GM23248 (cell line): ENCODE results near the gene ADK. TPM values are rescaled to one million over a fixed set of nuclear protein-coding genes. Genes with fewer than 3 reads are reported as not detected.

ENCODE experiments used
- DNase-seq: peaks from one replicate; pipeline ENCODE4 v3.0.0-alpha.2; 2015
- H2AFZ ChIP-seq: fragments of 200-600 bp; sonication (generic); 2 replicates; pipeline ENCODE4 v1.6.1; 2016; ENCODE audit warnings: antibody characterized with exemption
- H3F3A ChIP-seq: fragments of 200-600 bp; sonication (generic); 2 replicates; pipeline ENCODE4 v1.6.1; 2016; ENCODE audit warnings: mild to moderate bottlenecking, antibody characterized with exemption, mixed run types; ENCODE audit not compliant: insufficient read depth
- H3K27ac ChIP-seq: fragments of 200-600 bp; sonication (generic); 2 replicates; pipeline ENCODE4 v1.5.1; 2016; ENCODE audit warnings: mild to moderate bottlenecking
- H3K27me3 ChIP-seq: fragments of 200-600 bp; sonication (generic); replicated peaks from 2 replicates; pipeline ENCODE4 v1.6.1; 2016; ENCODE audit warnings: mild to moderate bottlenecking; ENCODE audit not compliant: insufficient read depth
- H3K36me3 ChIP-seq: fragments of 200-600 bp; sonication (generic); 2 replicates; pipeline ENCODE4 v1.6.1; 2016; ENCODE audit warnings: low read depth, mild to moderate bottlenecking
- H3K4me1 ChIP-seq: fragments of 200-600 bp; sonication (generic); 2 replicates; pipeline ENCODE4 v1.6.1; 2016; ENCODE audit warnings: mild to moderate bottlenecking; ENCODE audit not compliant: insufficient read depth
- H3K4me2 ChIP-seq: fragments of 200-600 bp; sonication (generic); one replicate; pipeline ENCODE4 v1.6.1; 2016; ENCODE audit warnings: mild to moderate bottlenecking; ENCODE audit not compliant: unreplicated experiment
- H3K4me3 ChIP-seq: fragments of 200-600 bp; sonication (generic); 2 replicates; pipeline ENCODE4 v1.5.1; 2016; ENCODE audit warnings: mild to moderate bottlenecking
- H3K79me2 ChIP-seq: fragments of 200-600 bp; sonication (generic); 2 replicates; pipeline ENCODE4 v1.6.1; 2016; ENCODE audit warnings: mild to moderate bottlenecking; ENCODE audit not compliant: insufficient read depth
- H3K9ac ChIP-seq: fragments of 200-600 bp; sonication (generic); 2 replicates; pipeline ENCODE4 v1.6.1; 2016; ENCODE audit warnings: mild to moderate bottlenecking
- H3K9me2 ChIP-seq: fragments of 200-600 bp; sonication (generic); 2 replicates; pipeline ENCODE4 v1.6.1; 2016; ENCODE audit warnings: mixed run types, mild to moderate bottlenecking, moderate library complexity; ENCODE audit not compliant: insufficient read depth
- H3K9me3 ChIP-seq: fragments of 200-600 bp; sonication (generic); one replicate; pipeline ENCODE4 v1.6.1; 2017; ENCODE audit warnings: low read depth
- H4K20me1 ChIP-seq: fragments of 200-600 bp; sonication (generic); 2 replicates; pipeline ENCODE4 v1.6.0; 2016; ENCODE audit not compliant: insufficient read depth
- EZH2 ChIP-seq: fragments of 200-600 bp; sonication (generic); IDR thresholded peaks from 2 replicates; pipeline ENCODE4 v1.6.1; 2018; ENCODE audit warnings: antibody characterized with exemption, mild to moderate bottlenecking; ENCODE audit not compliant: insufficient read depth, poor library complexity, severe bottlenecking
- EZH2phosphoT487 ChIP-seq: fragments of 200-600 bp; sonication (generic); IDR thresholded peaks from 2 replicates; pipeline ENCODE4 v1.6.1; 2018; ENCODE audit warnings: antibody characterized with exemption, moderate library complexity, mild to moderate bottlenecking, low read depth; ENCODE audit not compliant: insufficient read depth
- WGBS, 2 experiments: methylation state at CpG; one replicate each; pipeline ENCODE4 v1.1.6; 2015 to 2017; ENCODE audit warnings: low lambda C conversion rate in 2 of 2, low coverage in 1 of 2; ENCODE audit errors: missing lambda C conversion rate in 2 of 2; 5-methylcytosine and 5-hydroxymethylcytosine counted together
- in situ Hi-C: fragments of 300-500 bp; cut with MboI; formaldehyde crosslinking; loops from 2 replicates; pipeline ENCODE4 v1.15.0; 2020
- polyA plus RNA-seq: library from polyadenylated mRNA; unstranded; fragments of >200 nt; fragmentation: Nextera tagmentation; extraction: Ambion mirVana; gene quantifications from 2 replicates; pipeline ENCODE4 v1.2.1, GENCODE V29; 2016
- total RNA-seq: library from RNA; depleted of rRNA; stranded (reverse); fragments of >200 nt; shearing (Covaris generic); gene quantifications from 2 replicates; pipeline ENCODE4 v1.2.3, GENCODE V29; 2014

Gene ADK
- total and polyA plus RNA-seq, 2 experiments from 2014 or later = 43.7 to 75.1 TPM

- no peak for DNase-seq
- Histone ChIP-seq H3K4me2 (no peak overlapping the region), H3K4me3 (no peak overlapping the region), H3K79me2 (peaks cover 85% of the 10 kb centered on the region), H3K27me3 (no peaks in the 10 kb centered on the region), H3K4me1 (no peaks in the 10 kb centered on the region), H2AFZ (no peak overlapping the region), H3F3A (peaks cover 55% of the 10 kb centered on the region), H3K9me3 (no peaks in the 10 kb centered on the region), H3K36me3 (peaks cover 88% of the 10 kb centered on the region), H3K9ac (no peak overlapping the region), H3K27ac (no peak overlapping the region), H4K20me1 (0 out of 2 replicates have a peak, but pooled peaks cover 5% of the 10 kb centered on the region), H3K9me2 (no peaks in the 10 kb centered on the region)
- WGBS, 2 experiments = 85 to 87% methylated on average over 4 of the region's 4 CpGs
- TF ChIP-seq EZH2 (no peak), EZH2phosphoT487 (no peak)
- in situ Hi-C loops = no loop called here
Observed at GRCh38 chr10:74107391-74107790, 43.6 kb upstream of the ADK start.

DNA sequence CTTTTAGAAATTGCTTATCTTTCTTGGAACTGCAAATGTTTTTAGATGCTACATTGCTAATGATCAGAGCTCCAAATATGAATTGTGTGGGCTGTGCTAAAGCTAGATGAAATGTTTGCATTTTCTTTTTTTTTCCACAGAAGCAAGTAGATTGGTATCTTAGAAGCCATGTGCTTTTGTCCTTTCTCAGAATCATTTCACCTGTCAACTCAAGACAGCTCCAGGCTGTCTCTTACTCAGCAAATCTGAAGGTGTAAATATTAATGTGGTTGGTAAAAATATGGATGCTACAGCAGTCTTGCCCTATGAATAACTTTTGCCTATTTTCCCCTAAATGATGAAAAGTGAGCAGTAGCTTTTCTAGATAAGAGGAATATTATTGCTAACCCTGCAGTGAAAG is 41.6 kb upstream of the ADK start:
- in situ Hi-C loops = no loop called here
- Histone ChIP-seq H3K27ac (no peak overlapping the region), H4K20me1 (0 out of 2 replicates have a peak, but pooled peaks cover 5% of the 10 kb centered on the region), H3K27me3 (no peaks in the 10 kb centered on the region), H3K4me2 (no peak overlapping the region), H3K9ac (no peak overlapping the region), H3K4me3 (no peak overlapping the region), H3K4me1 (peaks cover 13% of the 10 kb centered on the region), H3F3A (peaks cover 56% of the 10 kb centered on the region), H3K9me3 (no peaks in the 10 kb centered on the region), H3K36me3 (peaks cover 87% of the 10 kb centered on the region), H2AFZ (no peak overlapping the region), H3K9me2 (no peaks in the 10 kb centered on the region), H3K79me2 (peaks cover 98% of the 10 kb centered on the region)
- no peak for DNase-seq
- no peak for TF ChIP-seq EZH2phosphoT487
- no peak for TF ChIP-seq EZH2

- no peak overlapping the region for H3K27ac ChIP-seq
- no peak overlapping the region for H3K4me3 ChIP-seq
- no peak for TF ChIP-seq EZH2
- no peak for TF ChIP-seq EZH2phosphoT487
- peaks cover 13% of the 10 kb centered on the region for H3K4me1 ChIP-seq
- H3K36me3 ChIP-seq = peaks cover 87% of the 10 kb centered on the region
- 13 to 18% methylated on average over 1 of the region's 1 CpG for WGBS, 2 experiments
- in situ Hi-C loops = no loop called here
- H3K79me2 ChIP-seq = peaks cover 98% of the 10 kb centered on the region
- no peak overlapping the region for H3K9ac ChIP-seq
- no peak overlapping the region for H3K4me2 ChIP-seq
- H3K27me3 ChIP-seq = no peaks in the 10 kb centered on the region
- H3K9me2 ChIP-seq = no peaks in the 10 kb centered on the region
- no peaks in the 10 kb centered on the region for H3K9me3 ChIP-seq
- 0 out of 2 replicates have a peak, but pooled peaks cover 5% of the 10 kb centered on the region for H4K20me1 ChIP-seq
- no peak overlapping the region for H2AFZ ChIP-seq
- H3F3A ChIP-seq = peaks cover 55% of the 10 kb centered on the region
- DNase-seq = no peak
Observed at GRCh38 chr10:74110120-74110519, 40.9 kb upstream of the ADK start.

- H4K20me1 ChIP-seq = 0 out of 2 replicates have a peak, but pooled peaks cover 5% of the 10 kb centered on the region
- H3K27me3 ChIP-seq = no peaks in the 10 kb centered on the region
- TF ChIP-seq EZH2phosphoT487 (no peak), EZH2 (no peak)
- H3F3A ChIP-seq = peaks cover 66% of the 10 kb centered on the region
- no peak for DNase-seq
- H3K4me1 ChIP-seq = peaks cover 13% of the 10 kb centered on the region
- peaks cover 87% of the 10 kb centered on the region for H3K36me3 ChIP-seq
- H3K9me3 ChIP-seq = no peaks in the 10 kb centered on the region
- no peak overlapping the region for H3K27ac ChIP-seq
- no peak overlapping the region for H2AFZ ChIP-seq
- H3K9me2 ChIP-seq = no peaks in the 10 kb centered on the region
- H3K79me2 ChIP-seq = peaks cover 95% of the 10 kb centered on the region
- no peak overlapping the region for H3K9ac ChIP-seq
- in situ Hi-C loops = no loop called here
- WGBS, 2 experiments = 97% methylated on average over 14 of the region's 14 CpGs
- no peak overlapping the region for H3K4me2 ChIP-seq
- no peak overlapping the region for H3K4me3 ChIP-seq
Observed at GRCh38 chr10:74111799-74112198, 39.2 kb upstream of the ADK start.

DNA sequence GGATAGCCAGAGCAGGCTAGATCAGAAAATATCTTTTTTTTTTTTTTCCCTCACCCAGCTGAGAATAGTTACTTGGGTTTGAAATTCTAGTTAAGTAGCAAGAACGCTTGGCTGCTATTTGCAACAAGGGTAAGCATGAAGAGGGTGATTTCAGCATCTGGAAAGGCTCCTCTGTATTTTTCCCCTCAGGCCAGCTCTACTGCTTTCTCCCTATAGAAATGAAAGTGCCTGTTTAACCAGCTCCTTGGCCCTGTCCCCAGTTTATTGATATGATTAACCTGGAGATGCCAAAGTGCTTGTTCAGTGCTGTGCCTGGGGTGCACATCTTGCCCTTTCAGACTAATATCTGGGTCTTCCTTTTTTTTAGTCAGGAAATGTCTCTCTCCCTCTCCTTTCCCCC is 37.5 kb upstream of the ADK start:
- no peak for TF ChIP-seq EZH2phosphoT487
- peak; percentile 62 for DNase-seq
- peaks cover 79% of the 10 kb centered on the region for H3K79me2 ChIP-seq

More for the DNA sequence above, 37.5 kb upstream of the ADK start:
- H3K4me3 ChIP-seq = no peak overlapping the region
- peak overlapping the region; percentile 5; the same call in 1 of the 2 replicates for H3K9ac ChIP-seq
- no peaks in the 10 kb centered on the region for H3K27me3 ChIP-seq
- peak overlapping the region; percentile 34 for H3K27ac ChIP-seq
- peaks cover 14% of the 10 kb centered on the region for H3K4me1 ChIP-seq
- WGBS, 2 experiments = 4 to 17% methylated on average over 1 of the region's 1 CpG
- H3K4me2 ChIP-seq = no peak overlapping the region
- H3F3A ChIP-seq = peaks cover 77% of the 10 kb centered on the region
- H2AFZ ChIP-seq = no peak overlapping the region
- H4K20me1 ChIP-seq = 0 out of 2 replicates have a peak, but pooled peaks cover 5% of the 10 kb centered on the region
- no peaks in the 10 kb centered on the region for H3K9me3 ChIP-seq
- peaks cover 83% of the 10 kb centered on the region for H3K36me3 ChIP-seq
- H3K9me2 ChIP-seq = no peaks in the 10 kb centered on the region
- in situ Hi-C loops = no loop called here
